T1000 (cell line): ENCODE data around the gene RPL41.

Source experiments
- DNase-seq: peaks from one replicate; lab custom pipeline; 2025; ENCODE audit warnings: mixed read lengths; lab: John Stamatoyannopoulos, UW

The RPL41 gene

GRCh38 chr12:56127888-56128669, 11.6 kb downstream of the RPL41 start, which contains the start of gene ESYT1:
ESYT1 (plus strand) TSS chr12:56128267; CDS start chr12:56128320, 53 bp downstream.
- DNase-seq: peak; percentile 99

DNA sequence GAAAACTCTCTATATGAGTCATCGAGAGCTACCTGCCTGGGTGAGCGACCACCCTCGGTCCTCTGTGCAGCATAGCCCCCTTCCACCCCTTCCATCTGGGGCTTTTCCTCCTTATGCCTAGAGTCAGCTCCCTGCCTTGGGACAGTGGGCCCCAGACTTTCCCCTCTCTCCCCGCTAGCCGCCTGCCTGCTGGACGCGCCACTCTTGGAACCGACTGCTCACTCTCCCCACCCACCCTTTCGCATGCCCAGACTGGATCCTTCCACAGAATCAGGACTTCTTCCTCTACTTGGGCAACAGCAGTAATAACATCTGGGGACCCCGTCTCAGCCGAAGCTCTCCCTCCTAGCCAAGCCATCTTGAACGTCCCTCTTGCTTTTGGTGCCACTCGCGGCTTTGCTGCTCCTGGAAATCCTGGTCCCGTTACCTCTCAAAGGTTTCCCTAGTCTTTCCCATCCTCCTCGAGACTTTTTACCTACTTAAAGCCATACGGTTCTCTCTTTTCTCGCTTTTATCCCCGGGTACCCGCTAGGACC, 12.3 kb downstream of the RPL41 start:
- DNase-seq: no peak

DNA sequence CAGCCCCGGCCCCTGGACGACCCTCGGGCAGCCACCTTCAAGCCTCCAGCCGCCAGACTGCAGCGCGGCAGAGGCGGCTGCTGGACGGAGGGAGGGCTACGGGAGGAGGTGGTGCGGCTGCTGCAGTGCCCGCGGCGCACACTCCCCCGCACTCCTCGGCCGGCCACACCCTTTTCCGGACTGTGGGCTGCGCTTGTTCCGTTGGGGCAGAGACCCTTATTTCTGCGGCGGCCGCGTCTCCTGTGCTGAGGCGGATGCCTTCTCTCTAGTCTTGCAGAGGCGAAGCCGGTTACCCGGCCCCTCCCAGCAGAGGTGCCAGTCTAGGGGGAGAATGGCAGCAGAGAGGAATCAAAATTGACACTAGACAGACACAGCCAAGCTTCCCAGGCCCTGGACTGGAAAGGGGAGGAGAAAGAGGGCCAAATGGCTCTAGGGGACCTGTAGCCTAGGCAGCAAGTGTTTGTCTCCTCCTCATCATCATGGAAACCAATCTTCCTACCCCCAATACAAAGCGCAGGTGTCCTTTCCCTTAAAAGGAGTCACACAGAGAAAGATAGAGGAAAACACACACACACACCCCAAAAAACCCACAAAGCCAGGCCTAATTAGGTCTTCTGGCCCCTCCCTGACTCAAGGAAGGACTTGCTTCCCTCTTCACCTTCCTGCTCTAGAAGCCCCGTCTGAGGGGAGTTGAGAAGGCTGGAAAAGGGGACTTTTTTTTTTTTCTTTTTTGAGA, 12.9 kb downstream of the RPL41 start:
- no peak for DNase-seq

- DNase-seq: no peak
These were observed 13.6 kb downstream of the RPL41 start for GRCh38 chr12:56129942-56130495.

DNA sequence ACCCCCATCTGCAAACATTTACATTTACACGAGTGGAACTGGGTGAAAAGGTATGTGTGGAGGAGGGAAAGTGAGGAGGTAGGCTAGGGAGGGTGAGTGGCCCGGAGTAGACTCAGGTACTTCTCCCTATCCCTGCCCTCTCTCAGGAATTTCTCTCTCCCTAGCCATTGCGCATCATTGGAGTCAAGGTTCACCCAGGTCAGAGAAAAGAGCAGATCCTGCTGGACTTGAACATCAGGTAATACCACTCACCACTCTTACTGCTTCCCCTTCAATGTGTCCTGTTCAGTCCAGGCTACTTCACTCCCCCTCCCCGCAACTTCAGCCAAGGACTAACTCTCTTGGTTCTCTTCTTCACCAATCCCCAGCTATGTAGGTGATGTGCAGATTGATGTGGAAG, 14.4 kb downstream of the RPL41 start:
- DNase-seq: no peak

DNA sequence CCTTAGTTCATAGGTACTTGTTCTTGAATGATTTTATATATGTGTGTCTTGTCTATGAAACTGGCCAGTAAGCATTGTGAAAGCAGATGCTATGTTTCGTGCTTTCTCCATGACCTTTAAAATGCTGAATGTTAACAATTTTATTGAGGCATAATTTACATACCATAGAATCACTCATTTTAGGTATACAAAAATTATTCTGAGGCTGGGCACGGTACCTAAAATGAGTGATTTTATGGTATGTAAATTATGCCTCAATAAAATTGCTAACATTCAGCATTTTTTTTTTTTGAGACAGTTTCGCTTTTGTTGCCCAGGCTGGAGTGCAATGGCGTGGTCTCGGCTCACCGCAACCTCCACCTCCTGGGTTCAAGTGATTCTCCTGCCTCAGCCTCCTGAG, 18.5 kb downstream of the RPL41 start:
- no peak for DNase-seq

DNA sequence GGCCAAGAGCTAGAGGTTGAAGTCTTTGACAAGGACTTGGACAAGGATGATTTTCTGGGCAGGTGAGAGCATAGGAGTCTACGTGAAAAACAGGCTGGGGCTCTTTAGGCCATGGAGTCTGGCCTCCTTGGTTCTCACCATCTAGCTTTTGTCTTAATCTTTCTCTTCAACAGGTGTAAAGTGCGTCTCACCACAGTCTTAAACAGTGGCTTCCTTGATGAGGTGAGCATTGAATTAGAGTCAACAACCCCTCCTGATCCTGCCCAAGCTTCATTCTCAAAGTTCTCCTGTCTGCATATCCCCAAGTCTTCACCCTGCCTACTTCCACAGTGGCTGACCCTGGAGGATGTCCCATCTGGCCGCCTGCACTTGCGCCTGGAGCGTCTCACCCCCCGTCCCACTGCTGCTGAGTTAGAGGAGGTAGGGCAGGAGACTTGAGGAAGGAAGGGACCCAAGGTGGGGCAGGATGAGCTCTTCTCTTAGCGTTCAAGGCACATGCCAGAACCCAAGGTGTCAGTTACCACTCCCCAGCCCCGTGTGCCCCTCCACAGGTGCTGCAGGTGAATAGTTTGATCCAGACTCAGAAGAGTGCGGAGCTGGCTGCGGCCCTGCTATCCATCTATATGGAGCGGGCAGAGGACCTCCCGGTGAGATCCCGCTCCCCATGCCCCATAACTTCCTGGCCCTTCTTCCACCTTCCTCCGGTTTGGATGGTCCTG, 21.6 kb downstream of the RPL41 start:
- no peak for DNase-seq

- no peak for DNase-seq
These were observed 25.7 kb downstream of the RPL41 start for GRCh38 chr12:56141946-56142784.

DNA sequence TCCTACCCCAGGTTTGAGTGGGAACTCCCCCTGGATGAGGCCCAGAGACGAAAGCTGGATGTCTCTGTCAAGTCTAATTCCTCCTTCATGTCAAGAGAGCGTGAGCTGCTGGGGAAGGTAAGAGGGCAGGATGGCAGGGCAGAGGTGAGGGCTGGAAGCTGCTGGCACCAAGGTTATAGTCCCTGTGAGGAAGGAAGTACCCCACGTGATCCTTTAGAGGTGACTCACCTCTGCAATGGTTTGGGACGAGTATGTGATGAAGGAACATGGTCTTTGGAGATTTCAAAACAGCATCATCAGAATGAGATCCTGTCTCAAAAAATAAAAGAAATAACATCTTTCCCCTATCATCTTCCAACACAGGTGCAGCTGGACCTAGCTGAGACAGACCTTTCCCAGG, 26.8 kb downstream of the RPL41 start:
- DNase-seq: no peak

DNA sequence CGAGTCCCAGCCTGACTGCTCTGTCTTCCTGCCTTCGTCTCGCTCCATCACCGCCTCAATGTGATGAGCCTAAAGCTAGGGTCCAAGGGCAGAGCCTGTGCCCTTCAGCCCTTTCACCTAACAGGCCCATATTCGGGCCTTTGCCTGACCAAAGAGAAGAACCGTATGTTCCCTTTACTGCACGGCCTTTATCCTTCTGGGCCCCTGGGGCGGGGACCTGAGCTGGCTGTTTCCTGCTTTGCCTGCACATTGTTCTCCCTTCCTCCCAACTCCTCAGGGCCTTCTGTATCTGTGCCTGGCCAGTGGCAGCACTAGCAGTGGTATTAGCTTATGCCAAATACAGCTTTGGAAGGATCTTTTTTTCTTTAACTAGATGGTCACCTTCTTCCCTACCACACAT, 27.4 kb downstream of the RPL41 start:
- no peak for DNase-seq

GRCh38 chr12:56145217-56145616, 28.8 kb downstream of the RPL41 start:
- no peak for DNase-seq

GRCh38 chr12:56146492-56147460, 30.3 kb downstream of the RPL41 start:
- no peak for DNase-seq

DNA sequence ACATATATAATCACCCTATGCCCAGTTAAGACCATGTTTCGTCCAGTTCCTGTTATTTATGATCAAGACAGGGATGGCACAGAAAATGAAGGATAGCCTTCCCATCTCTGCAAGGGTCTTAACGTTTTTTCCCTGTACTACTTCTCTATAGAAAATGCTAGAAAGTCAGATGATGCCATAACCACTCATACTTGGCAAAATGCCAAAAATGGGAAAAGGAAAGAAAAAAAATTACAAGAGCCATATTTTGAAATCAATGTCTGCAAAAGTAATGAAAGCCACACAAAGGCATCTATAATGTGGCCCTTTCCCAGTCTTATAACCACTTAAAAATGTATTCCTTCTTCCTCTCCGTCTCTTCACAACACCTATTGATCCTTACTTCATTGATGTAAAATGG, 34.1 kb downstream of the RPL41 start:
- DNase-seq: no peak

- DNase-seq: no peak
These were observed 35.3 kb downstream of the RPL41 start for GRCh38 chr12:56151672-56152131.

DNA sequence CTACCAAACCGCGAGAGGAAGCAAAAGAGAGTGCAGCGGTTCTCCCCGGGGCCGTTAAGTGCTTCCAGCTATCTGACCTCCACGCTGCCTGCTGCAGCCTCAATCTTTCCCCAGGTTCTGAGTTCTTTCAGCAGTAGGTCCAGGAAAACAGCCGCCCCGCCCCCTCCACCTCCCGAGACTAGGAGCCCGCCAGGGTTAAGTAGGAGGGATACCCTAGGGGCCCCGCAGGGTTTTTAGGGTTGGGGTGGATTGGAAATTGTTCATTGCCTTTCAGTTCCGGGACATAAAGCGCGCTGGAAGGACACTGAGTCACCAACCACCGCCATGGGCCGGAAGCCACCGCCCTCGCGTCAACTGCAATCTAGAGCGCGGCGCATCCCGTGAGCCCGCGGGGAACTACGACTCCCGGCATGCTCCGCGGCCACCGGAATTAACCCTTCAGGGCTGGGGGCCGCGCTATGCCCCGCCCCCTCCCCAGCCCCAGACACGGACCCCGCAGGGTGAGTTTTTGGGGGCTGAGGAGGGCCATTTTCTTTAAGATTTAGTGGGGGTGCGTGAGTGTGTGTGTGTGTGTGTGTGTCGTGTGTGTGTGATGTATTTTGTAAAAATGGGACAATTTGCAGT, 35.8 kb downstream of the RPL41 start, which contains the start of gene MYL6B:
MYL6B (plus strand) TSS at position 456 of the 624 bp plus-strand sequence. CDS start 1,332 bp downstream, outside the sequence.
- DNase-seq: peak; percentile 86

GRCh38 chr12:56152756-56153677, 36.6 kb downstream of the RPL41 start:
- DNase-seq: no peak

DNA sequence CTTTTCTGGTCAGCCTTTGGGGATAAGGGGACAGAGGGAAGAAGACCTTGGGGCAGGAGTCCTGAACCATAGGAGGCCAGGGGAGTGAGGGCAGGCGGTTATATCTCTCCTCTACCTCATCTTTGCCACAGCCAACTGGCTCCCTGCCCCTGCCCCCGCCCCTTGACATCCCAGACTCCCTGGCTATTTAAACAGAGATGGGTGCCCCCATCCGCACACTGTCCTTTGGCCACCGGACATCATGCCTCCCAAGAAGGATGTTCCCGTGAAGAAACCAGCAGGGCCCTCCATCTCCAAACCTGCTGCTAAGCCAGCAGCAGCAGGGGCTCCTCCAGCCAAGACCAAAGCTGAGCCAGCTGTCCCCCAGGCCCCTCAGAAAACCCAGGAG, 37.2 kb downstream of the RPL41 start:
- no peak for DNase-seq

GRCh38 chr12:56154246-56154771, 37.9 kb downstream of the RPL41 start:
- DNase-seq: no peak
